Right ventricle myocardium inferior (tissue), 1 donor: ENCODE results near the gene CYB5D1. TPM values are rescaled to one million over a fixed set of nuclear protein-coding genes. Genes with fewer than 3 reads are reported as not detected.

Source experiments
- ATAC-seq: fragments of 200-7000 bp; cut with Tn5 transposase; one replicate; pipeline ENCODE4 v1.9.1; 2020; ENCODE audit warnings: mild to moderate bottlenecking, moderate library complexity
- DNase-seq: peaks from one replicate; pipeline ENCODE4 v3.0.0; 2021; ENCODE audit errors: missing footprints
- intact Hi-C: fragments of 100-400 bp; cut with DNase I; formaldehyde crosslinking; loops from one replicate; pipeline ENCODE4 v1.11.0; 2022
- total RNA-seq: library from RNA; stranded (reverse); fragmentation: NEBNext Ultra II Directional; extraction: Animal tissue kit (Norgen Biotek cat#: 25700); gene quantifications from one replicate; pipeline ENCODE4 v1.2.1, GENCODE V29; 2021
- donor health status: DM: no; HTN: yes; CAD: no; lungs with severe emphysema.

The CYB5D1 gene
- total RNA-seq, 1 donor from 2014 or later: 21.7 TPM

DNA sequence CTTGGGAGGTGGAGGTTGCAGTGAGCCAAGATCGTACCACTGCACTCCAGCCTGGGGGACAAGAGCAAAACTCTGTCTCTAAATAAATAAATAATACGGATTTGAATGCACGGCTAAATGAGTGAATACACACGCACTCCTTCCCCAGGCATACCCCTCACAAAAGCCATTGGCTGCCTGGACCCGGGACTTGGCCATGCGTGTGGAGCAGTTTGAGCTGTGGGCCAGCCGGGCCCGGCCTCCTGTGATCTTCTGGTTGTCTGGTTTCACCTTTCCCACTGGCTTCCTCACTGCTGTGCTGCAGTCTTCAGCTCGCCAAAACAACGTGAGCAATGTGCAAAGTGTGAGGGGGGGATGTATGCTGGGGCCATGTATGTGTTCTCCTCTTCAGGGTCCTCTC, 25.4 kb upstream of the CYB5D1 start:
- no peak for ATAC-seq
- no peak for DNase-seq
- intact Hi-C loops: no loop called here

DNA sequence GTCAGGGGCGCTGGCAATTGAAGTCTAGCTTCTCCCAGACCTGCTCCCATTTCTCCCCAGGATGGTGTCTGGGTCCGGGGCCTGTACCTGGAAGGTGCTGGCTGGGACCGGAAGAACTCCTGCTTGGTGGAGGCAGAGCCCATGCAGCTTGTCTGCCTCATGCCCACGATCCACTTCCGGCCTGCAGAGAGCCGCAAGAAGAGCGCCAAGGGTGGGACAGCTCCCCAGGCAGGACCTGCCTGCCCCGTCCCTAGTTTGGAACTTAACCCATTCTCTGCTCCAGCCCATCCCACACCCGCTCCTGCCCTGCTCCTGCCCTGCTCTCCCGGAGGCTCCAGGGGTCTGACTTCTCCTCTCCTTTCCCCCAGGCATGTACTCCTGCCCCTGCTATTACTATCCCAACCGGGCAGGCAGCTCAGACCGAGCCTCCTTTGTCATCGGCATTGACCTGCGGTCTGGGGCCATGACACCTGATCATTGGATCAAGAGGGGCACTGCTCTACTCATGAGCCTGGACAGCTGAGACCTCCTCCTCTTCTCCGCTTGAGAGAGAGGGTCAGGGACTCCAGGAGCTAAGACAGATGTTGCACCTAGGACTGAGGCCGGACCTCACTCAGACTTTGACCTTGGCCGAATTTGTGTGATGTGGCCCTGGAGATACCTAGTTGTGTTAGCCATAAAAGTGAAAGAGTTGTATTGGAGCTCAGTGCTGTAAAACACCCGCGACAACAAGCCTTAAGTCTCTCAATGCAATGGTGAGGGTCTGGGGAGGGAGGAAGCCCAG, 24.6 kb upstream of the CYB5D1 start:
- intact Hi-C loops: no loop called here
- ATAC-seq: no peak
- no peak for DNase-seq

DNA sequence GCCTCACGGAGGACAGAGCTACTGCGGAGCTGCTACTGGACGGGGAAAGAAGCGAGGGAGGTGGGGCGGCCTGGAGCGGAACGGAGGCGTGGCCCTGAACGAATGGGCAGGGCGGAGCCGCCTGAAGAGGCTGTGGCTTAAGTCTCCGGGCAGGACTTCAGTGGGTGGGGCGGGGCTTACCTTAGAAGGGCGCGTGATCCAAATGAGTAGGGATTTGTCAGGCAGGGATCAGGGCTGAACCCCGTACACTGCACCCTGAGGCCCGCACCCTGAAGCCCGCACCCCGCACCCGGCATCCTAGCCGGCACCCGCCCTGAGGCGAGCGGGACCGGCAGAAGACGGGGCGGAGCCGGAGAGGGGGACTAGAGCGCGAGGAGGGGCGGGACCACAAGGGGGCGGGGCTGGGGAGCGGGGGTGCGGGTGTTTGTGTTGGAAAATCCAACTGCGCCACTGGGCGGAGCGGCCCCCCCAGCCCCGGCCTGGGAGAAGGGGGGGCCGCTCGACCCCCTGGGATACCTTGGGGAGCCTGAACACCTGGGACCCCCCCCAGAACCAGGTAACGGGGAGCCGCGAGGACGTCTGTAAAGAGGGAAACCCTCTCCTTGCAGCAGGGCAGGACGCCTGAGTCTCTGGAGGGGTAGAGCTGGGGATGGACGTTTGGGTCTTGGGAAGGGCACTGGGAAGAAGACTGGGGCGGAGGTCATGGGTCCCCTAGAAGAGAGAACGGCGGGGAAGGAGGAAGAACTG, 23.8 kb upstream of the CYB5D1 start, which contains the start of gene KDM6B:
KDM6B (plus strand) TSS at position 423 of the 747 bp plus-strand sequence. CDS start 11,338 bp downstream, outside the sequence.
- intact Hi-C loops: no loop called here
- ATAC-seq: peak; percentile 79
- DNase-seq: peak; percentile 98

DNA sequence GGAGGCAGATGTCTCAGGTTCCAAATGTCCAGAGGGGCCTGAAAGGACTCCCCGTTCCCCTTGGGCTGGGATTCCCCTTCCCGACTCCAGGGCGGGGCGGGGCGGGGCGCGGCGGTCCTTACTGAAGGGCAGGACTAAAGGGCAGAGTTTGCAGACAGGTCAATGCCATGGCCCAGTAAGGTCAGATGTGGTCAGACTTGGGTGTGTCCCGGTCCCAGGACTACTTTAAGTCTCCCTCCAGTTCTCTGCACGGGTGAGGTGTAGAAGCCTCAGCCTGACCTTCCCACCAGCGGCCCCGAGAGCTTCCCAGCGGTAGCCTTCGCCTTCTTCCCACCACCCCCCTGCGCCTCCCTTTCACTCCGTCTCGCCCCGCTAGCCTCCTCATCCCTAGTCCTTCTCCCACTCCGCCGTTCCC, 23.3 kb upstream of the CYB5D1 start:
- DNase-seq: no peak
- peak; percentile 32 for ATAC-seq
- intact Hi-C loops: no loop called here

DNA sequence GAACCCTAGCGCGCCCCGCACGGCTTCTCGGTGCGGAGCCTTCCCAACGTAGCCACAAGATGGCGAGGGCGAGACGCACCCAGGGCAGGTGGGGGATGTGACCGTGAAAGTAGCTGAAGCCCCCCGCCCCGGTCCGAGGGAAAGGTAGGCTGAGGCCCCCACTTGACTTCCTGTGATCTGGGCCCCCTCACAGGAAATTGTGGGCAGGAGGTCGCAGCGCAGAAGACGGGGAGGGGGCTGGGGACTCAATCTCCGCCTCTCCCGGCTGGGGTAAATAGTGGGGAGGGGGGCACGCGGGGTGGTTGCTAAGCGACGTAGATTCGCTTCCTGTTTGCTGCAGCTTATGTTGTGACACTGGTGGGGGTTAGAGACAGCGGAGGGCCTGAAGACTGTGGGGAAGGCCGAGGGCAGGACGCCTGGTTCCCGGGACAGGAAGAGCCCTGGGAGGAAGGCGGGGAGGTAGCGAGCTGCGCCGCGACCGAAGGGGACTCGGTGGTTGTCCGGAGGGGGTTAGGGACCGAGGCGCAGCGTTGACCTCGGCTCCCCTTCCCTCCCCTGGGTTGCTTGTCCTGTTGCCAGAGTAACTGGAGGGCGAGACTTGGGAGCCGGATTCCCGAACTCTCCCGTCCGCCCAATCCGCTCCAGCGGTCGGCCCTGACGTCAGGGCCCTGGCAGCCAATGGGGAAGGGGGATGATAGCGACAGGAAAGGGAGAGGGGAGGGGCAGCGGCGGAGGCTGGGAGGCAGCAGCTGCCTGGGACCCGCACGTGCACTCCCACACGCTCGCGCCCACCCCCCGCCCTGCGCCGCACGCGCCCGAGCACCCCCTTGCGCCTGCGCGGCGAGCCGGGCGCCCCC, 22.6 kb upstream of the CYB5D1 start:
- intact Hi-C loops: loop anchor here (1.0 kb wide), 1 partner anchor 22 kb away; the partner anchor contains the start of gene NAA38
- peak; percentile 77 for ATAC-seq

DNA sequence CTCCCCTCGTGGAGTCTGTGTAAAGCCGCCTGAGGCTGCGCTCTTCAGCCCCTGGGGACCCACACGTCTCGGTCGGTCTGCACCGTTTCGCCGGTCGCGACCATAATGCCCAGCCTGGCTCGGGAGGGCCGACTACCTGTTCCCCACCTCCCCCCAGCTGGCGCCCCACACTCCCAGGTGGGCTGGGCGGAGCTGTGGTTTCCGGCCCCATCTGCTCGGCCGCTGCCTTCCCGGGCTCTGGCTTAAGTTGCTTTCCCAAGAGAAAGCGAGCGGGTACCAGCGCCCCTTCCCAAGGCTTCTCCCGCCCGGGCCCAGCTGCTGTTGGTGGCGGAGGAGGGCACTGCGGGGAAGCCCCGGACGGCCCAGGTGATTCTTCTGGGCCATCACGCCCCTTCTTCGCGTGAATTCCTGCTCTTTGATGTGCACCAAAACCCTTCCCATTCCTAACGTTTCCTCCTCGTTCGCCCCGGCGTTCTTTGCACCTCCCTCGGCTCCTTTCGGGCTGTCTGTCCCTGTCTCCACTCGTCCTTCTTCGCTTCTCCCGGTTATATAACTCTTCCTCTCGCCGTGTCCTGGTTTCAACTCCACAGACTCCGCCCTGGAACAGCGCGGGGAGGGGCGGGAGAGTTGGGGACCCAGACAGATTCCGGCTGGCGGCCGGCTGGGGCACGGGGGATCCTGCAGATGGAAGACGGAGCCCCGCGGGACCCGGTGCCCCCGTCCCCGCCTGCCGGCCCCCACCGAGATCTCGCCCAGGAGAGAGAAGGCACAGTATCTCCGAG, 21.8 kb upstream of the CYB5D1 start:
- DNase-seq: peak; percentile 90
- intact Hi-C loops: loop anchor here (1.0 to 2.0 kb wide), 2 partner anchors 15 to 21 kb away; partner anchors contain the start of gene NAA38
- ATAC-seq: peak; percentile 50

More for the DNA sequence above, 22.6 kb upstream of the CYB5D1 start:
- DNase-seq: peak; percentile 99

DNA sequence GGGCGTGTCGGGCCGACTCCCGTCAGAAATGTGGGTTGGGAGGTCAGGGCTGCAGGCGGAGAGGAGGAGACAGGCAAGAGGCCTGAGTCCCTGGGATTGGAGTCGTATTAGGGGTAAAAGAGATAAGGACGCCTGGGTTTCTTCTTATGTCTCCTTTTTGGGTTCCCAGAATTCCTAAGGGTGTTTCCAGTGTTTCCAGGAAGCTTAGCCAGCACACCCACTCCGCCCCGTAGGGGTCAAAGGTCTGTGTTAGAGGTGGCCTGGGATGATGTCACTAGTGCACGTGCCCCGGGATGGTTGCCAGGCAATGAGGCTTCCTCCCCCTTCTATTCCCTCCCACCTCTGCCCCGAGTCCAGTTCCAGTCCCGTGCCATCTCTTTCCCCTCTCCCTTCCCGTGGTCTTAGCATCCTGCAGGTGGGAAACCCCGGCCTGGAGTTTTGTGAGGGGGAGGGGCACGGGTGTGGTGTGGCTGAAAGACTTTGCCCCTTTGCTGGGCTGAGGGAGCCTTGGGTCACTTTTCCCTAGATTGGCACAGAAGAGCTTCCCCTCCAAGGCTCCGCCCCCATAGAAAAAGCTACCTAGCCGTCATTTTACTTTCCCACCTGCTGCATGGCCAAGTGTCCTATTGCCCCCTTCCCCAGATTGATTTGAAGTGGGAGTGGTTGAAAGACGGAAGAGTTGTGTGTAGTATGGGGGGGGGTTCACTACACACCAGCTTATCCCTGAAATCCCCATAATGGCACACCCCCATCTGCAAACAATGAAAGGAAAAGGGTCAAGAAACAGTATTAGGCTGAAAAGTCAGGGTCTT, 21.0 kb upstream of the CYB5D1 start:
- peak; percentile 92 for DNase-seq
- intact Hi-C loops: loop anchor here (2.0 kb wide), 1 partner anchor 14 kb away; no protein-coding TSS in a partner anchor
- ATAC-seq: peak; percentile 24

DNA sequence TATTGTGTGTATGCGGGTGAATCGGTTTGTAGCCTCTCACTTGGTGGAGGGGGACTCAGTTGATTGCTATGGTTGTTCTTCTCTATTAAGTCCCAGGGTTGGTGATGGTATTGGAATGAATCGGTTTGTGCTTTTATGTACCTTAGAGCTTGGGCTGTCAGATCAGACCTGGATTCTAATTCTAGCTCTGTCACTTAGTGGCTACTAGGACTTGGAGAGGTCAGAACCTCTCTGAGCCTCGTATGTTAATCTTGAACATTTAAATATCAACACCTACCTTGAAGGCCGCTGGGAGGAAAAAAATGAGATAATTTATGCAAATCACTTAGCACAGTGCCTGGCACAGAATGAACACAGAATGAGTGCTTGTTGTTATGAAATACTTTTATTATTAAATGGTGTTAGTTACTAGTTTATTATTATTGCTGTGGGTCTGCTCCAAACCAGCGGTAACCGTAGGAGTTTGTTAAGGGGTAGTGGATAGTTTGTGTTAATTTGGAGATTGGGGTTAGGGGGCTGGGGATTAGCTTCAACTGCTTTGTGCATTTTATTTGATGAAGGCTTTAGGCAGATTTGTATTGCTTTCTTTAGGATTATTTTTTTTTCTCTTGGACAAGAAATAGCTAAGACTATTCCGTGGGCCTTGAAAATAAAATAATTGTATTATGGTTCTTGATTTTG, 20.3 kb upstream of the CYB5D1 start:
- DNase-seq (no peak), ATAC-seq (no peak)
- intact Hi-C loops: loop anchor here (2.0 kb wide), 1 partner anchor 13 kb away; no protein-coding TSS in a partner anchor

DNA sequence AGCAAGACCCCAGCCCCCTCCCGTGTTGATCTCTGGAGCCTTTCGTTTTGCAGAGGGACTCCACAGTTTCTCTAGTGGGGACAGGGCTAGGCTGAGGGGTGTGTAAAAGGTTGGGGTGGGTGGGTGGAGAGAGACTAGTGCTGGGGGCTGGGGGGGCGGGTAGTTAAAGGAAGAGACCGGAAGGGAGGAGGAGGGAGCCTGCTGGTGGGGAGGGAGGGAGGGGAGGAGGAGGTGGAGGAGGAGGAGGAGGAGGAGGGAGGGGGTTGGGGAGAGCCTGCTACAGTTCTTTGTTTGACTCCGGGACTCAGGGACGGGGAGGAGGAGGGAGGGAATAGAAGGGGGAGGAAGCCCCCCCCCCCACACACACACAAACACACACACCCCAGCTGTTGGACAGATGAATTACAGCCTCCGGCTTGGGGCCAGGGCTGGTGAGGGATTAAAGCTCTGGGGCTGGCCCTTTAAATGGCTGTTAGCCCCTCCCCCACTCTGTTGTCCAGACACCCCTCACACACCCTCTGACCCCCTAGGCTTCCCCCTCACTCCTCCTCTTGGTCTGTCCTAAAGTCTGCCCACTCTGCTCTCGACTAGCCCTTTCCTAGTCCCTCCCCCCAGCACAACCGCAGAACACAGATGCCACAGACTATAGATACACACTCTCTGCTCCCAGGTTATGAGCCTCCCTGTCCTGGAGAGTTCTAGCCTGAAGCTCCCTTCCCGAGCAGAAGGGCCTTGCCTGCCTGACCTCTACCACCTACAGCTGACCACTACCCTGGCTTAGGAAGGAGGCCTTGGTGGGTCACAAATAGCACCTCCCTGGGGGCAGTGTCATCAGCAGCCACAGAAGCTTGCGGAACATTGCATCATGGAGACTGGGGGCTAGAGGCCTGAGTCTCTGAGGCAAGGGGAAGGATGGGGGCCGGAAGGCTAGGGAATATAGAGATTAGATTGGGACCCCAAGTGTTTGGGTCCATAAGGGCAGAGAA, 19.4 kb upstream of the CYB5D1 start:
- ATAC-seq (no peak), DNase-seq (no peak)
- intact Hi-C loops: no loop called here

DNA sequence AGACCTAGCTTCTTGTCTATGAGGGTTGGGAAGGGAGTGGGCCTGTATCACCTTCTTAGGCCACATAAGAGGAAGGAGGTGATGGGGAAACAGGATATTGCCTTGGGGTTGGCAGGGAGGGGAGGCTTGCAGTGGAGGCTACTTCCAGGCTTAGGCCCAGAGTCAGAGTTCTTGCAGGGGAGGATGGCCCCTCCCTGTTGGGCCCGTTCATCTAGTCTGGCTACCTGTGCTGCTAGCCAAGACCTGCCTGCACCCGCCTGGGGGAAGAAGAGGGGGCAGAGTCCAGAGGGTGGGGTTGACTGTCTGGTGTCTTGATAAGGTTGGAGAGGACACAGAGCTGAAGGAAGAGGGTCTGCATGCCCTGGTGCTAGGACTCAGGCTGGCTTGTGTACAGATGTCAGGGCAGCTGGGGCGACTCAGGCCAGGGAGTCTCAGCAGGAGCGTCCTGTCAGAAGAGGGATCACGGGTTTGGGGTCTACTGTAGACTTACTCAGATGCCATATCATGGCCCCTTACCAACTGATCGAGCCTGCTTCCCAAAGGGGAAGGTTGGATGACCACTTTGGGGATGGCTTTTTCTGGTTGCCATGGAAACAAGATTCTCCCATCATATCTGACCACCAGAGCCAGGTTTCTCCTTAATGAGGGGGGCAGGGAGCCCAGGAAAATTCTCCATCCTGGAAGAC, 18.5 kb upstream of the CYB5D1 start:
- DNase-seq (no peak), ATAC-seq (no peak)
- intact Hi-C loops: no loop called here

DNA sequence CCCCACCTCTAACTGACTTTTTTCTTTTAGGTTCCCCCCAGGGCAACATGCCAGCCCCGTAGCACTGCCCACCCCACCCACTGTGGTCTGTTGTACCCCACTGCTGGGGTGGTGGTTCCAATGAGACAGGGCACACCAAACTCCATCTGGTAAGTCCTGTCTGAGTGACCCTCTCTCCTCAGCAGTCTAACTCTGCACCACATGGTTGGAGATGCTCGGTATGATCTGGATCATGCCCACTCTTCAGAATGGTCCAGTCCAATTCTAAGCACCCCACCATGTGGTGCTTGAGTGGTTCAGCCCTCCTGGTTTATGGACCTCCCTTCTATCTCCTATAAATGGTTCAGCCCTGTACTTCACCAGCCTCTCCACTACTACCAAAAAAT, 17.9 kb upstream of the CYB5D1 start:
- ATAC-seq (no peak), DNase-seq (no peak)
- intact Hi-C loops: loop anchor here (5.0 to 10.0 kb wide), 2 partner anchors 355 to 407 kb away; partner anchors contain the start of genes CTC1, PFAS, POLR2A and SLC35G6

DNA sequence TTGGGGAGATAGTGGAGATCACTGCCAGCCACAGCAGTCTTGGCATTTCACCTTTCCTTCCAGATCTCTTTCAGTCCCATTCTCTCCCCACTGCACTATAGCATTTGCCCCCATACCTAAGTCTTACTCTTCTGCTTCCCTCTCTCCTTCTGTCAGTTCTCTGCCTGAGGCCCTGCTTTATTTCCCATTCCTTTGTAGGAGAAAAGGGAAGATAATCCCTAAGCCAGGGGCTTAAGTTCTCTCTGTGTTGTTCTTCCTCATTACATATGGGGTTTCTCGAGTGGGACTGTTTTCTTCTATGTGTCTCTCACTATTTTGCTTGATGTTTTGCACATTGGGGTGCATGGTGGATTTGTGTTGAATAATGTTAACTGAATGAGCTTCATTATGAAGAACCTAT, 17.4 kb upstream of the CYB5D1 start:
- intact Hi-C loops: loop anchor here (5.0 to 10.0 kb wide), 2 partner anchors 356 to 407 kb away; partner anchors contain the start of genes CTC1, PFAS, POLR2A and SLC35G6
- ATAC-seq (no peak), DNase-seq (no peak)

DNA sequence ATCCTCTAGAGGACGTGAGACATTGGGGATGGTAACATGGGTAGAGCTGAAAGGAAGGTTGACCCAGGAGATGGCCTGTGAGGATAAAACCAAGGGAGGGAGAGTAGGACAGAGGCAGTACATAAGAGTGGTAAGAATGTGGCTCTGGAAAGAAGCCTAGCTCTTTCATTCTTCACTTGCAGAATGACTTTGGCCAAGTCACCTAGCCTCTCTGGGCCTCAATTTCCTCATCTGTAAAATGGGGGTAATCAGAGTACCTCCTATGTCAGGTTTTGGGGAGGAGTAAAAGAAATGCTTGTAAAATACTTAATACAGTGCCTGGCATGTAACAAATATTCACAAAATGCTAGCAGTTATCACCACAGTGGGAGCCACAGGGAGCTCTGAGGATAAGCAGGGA, 16.9 kb upstream of the CYB5D1 start:
- DNase-seq (no peak), ATAC-seq (no peak)
- intact Hi-C loops: loop anchor here (5.0 to 10.0 kb wide), 2 partner anchors 356 to 406 kb away; partner anchors contain the start of genes CTC1, PFAS, POLR2A and SLC35G6

DNA sequence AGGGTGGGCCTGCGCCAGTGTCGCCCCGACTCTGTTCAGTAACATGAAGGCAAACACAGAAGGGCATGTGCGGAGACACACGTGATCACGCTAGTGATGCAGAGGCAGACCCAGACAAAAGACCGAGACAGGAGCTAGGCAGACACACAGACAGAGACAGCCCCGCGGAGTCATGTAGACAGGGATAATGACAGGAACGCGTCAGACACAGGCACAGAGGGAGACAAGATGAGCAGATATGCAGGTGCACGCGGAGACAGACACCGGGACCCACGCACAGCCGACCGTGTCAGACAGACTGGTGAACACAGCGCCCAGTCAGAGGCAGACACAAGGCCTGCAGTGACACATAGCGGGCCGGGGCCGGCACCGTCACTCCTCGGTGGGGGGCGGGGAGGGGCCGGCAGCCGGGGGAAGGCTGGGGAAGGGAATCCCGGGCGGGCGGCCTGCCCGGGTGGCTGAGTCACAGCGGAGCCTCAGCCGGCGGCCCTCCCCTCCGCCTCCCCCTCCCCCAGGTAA, 16.3 kb upstream of the CYB5D1 start:
- ATAC-seq (peak; percentile 55), DNase-seq (peak; percentile 93)
- intact Hi-C loops: loop anchor here (5.0 to 10.0 kb wide), 2 partner anchors 357 to 406 kb away; partner anchors contain the start of genes CTC1, PFAS, POLR2A and SLC35G6
